ENCODE results near the gene SMG6.

The SMG6 gene

DNA sequence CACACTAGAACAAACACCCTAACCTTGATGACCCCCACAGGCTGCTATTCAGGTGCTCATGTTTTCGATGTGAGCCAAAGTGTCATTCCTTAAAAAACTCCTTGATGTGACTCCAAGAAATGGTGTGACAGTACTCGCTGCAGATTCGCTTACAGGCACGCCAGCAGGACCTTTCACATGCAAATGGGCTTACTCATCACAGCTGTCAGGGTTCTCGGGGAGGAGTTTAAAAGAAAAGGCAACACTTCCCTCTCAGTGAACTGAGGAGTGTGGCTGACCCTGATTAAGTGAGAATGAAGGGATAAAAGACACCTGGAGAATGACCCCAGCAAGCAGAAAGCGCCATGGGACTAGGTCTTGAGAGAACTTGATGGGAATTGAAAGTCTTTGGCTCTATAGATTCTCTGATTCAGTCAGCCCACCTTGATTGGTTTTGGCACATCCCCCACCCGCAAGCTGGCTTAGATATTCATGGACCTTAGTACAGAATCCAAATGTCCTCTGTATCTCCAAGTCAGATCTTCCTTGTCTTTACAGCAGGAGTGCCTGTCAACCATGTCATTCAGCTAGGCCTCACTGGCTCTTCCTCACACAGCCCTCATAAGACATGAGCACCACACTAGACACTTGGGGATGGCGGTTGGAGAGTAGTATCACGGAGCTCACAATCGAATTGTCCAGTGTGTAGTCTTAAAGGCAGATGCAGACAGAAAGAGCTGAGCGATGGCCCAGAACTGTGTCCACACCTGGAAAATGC is 166.1 kb downstream of the SMG6 start:
- no peak for TF ChIP-seq GATA3 (IDR thresholded peaks at IDR 0.05; ENCODE audit: low read depth, low read length)
- TF ChIP-seq GATA2 (IDR thresholded peaks at IDR 0.05; ENCODE audit: low read depth, low read length), result no peak

DNA sequence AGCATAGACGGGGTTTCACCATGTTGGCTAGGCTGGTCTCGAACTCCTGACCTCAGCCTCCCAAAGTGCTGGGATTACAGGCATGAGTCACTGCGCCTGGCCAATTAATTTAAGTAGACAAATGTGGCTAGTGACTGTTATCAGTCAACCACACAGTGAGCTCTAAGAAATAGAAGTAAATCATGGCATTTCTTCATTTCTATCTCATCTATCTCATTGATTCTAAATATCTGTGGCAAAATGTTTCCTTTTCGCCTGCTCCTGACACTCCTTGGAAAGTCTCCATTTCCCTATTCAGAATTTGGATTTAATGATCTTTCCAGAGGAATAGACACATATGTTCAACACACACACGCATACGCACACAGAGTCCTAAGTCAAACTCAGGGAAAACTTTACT is 167.3 kb downstream of the SMG6 start:
- no peak for TF ChIP-seq GATA3 (IDR thresholded peaks at IDR 0.05; ENCODE audit: low read depth, low read length)
- no peak for TF ChIP-seq GATA2 (IDR thresholded peaks at IDR 0.05; ENCODE audit: low read depth, low read length)

DNA sequence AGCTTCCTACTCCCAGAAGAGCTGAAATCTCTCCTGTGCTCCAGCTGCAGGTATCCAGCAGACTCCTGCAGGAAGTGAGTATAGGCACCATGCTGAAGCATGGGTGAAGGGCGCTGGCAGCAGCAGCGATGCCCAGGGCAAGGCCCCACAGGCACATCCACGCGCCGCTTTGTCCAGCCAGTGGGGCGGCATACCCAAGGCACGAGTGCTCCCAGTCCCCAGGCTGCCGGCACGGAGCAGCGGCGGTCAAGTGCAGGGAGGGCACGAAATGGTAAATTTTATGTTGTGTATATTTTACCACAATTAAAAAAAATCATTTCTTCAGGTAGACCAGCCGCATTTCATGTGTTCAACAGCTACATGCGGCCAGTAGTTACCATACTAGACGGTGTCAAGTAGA is 175.6 kb downstream of the SMG6 start:
- TF ChIP-seq GATA3 (IDR thresholded peaks at IDR 0.05; ENCODE audit: low read depth, low read length) (no peak), GATA2 (IDR thresholded peaks at IDR 0.05; ENCODE audit: low read depth, low read length) (no peak)

DNA sequence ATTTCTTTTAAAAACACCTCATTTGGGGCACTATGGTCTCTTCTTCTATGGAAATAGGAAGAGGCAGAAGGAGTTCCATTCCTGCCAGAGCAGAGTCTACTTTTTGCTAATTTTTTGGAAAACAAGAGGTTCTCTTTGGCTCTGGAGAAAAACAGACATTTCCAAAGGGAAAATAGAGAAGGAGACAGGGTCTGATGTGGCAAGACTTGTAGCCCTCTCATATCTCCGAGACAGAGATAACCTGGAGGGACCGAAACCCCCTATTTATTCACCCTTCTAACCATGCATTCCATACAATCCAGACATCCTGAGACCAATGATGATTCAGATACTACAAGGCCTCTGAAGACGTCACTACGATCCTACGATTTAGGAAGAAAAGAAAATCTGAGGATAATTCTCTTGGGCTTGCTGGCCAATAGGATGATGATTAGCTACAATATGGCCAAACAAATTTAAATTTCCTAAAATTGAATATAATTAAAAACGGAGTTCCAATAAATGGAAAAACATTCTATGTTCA is 178.5 kb downstream of the SMG6 start:
- TF ChIP-seq GATA2 (IDR thresholded peaks at IDR 0.05; ENCODE audit: low read depth, low read length) (no peak), GATA3 (IDR thresholded peaks at IDR 0.05; ENCODE audit: low read depth, low read length) (no peak)

DNA sequence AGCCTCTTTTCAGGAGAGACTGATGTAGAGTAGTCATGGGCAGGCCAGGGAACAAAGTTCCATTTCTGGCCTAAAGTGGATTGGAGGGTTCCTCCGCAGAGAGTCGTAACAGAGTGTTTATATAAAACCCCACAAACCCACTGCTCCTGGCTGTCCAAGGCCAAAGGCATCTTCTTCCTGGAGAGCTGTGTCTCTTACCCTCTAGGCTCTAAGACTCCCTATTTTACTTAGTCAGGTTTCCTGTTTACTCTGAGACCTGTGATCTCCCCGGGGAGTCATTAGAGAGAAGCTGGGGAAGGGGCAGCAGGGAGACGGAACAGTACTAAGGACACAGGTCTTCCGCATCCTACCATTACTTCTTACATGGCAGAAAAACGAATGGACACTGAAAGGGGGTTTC is 179.2 kb downstream of the SMG6 start:
- TF ChIP-seq GATA2 (IDR thresholded peaks at IDR 0.05; ENCODE audit: low read depth, low read length), result no peak
- TF ChIP-seq GATA3 (IDR thresholded peaks at IDR 0.05; ENCODE audit: low read depth, low read length), result no peak

DNA sequence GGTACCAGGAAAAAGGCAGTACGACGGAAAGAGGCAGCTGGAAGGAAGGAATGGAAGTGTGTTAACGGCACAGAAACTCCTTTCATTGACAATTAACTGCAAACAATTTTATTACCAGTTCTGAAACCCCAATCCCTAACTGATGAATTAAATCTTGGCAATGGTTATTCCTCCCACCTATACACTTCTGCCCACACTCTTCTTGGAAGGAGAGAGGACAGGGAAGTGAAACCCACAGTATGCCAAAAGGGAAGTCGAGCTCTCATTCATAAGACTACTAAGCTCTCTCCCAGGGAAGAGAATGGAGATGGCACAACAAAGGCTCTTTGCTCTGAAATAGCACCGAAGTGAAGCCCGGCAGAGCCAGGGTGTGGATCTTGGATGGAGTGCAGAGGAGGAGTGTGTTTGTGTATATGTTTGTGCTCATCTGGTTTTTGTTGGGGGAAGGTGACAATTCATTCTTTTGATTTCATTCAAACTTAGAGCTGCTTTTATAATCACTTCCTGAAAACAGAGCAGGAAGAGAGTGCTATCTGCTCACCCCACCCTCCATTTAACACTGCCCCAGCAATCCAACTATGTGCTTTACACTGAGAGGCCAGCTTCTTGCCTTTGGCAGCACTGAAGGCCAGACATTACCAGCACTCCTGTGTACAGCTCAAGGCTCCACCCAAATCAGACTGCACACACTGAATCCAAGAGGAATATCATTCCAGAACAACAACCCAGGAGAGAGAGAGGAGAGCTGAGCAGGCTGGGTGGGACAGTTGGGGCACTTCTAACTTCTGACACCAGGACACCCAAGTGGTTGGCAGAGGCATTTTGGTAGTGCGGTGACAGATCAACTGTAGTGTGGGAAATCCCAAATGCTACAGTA is 180.0 kb downstream of the SMG6 start:
- TF ChIP-seq GATA3 (IDR thresholded peaks at IDR 0.05; ENCODE audit: low read depth, low read length) (no peak), GATA2 (IDR thresholded peaks at IDR 0.05; ENCODE audit: low read depth, low read length) (no peak)

DNA sequence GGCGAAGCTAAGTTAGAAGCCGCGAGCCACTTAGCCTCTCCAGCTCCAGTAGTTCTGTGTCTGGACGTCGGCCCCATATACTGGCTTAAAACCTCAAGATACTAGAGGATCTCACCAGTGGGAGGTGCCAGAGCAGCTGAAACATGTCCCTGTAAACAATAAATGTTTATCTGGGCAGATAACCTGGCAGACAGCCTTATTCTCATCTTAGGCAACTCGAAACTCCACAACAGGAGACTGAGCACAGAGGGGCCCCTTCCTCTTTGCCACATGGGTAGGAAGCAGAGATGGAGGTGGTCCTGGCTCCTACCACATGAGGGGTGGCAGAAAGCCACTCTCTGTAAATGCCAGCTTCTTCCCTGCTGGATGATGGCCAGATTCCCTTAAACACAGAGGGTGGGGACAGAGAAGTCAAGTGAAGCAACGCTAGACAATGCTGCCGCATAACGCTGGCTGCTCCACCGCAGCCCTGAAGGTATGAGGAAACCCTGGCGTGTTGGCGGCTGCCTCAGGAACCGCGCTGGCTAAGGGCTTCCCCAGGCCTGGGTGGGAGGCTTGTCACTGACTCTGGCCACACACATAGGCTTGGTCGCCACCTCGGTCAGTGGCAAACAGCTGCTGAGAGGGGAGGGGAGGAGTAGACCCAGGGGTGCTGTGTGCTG is 180.8 kb downstream of the SMG6 start:
- TF ChIP-seq GATA2 (IDR thresholded peaks at IDR 0.05; ENCODE audit: low read depth, low read length), result no peak
- no peak for TF ChIP-seq GATA3 (IDR thresholded peaks at IDR 0.05; ENCODE audit: low read depth, low read length)

DNA sequence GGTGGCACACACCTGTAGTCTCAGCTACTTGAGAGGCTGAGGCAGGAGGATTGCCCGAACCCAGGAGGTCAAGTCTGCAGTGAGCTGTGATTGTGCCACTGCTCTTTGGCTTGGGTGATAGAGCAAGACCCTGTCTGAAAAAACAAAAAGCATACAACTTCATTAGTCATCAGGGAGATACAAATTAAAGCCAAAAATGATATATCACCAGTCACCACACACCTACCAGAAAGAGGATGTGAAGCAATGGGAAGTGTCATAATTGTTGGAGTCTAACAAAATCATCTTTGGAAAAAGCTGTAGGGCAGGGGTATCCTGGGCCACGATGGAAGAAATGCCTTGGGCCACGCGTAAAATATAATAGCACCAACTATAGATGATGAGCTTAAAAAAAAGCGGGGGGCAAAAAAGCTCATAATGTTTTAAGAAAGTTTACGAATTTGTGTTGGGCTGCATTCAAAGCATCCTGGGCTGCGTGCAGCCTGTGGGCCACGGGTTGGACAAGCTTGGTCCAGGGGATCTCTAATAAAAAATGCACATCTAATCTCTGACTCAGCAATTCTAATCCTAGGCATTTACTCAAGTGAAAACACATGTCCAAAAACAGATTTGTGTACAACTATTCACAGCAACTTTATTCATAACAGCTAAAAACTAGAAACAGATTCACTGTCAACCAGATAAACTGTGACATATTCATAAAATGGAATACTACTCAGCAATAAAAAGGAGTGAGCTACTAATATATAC is 182.8 kb downstream of the SMG6 start:
- TF ChIP-seq GATA3 (IDR thresholded peaks at IDR 0.05; ENCODE audit: low read depth, low read length), result no peak
- TF ChIP-seq GATA2 (IDR thresholded peaks at IDR 0.05; ENCODE audit: low read depth, low read length), result no peak

DNA sequence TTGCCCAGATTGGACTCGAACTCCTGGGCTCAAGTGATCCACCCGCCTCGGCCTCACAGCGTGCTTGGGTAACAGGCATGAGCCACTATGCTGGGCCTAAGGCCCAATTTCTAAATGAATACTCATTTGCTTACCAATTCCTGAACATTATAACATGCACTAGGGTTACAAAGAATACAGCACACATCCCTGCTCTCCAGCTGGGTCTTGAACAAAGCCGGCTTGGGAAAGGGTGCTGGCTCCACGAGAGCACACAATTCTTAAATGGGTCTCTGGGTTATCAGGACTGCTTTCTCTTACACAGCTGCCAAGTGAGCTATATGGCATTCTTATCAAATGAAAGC is 190.3 kb downstream of the SMG6 start:
- TF ChIP-seq GATA3 (IDR thresholded peaks at IDR 0.05; ENCODE audit: low read depth, low read length), result no peak
- no peak for TF ChIP-seq GATA2 (IDR thresholded peaks at IDR 0.05; ENCODE audit: low read depth, low read length)

DNA sequence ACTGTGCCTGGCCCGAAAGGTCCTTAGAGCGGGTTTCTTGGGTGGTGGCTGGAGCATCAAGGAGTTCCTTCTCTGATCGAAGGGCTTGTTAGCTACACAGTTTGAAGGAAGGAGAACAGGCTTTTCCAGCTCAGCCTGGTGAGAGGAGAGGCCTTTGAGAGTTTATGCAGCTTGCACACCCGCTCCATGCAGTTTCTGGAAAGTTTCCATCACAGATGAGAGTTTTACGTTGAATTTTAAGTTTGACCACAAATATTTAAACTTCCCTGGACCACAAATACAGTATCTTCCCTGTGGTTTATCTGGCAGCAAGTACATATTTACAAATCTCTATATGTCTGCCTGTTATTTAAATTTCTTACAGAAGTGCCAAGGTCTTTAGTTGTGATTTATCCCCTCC is 191.9 kb downstream of the SMG6 start:
- no peak for TF ChIP-seq GATA2 (IDR thresholded peaks at IDR 0.05; ENCODE audit: low read depth, low read length)
- TF ChIP-seq GATA3 (IDR thresholded peaks at IDR 0.05; ENCODE audit: low read depth, low read length), result no peak

DNA sequence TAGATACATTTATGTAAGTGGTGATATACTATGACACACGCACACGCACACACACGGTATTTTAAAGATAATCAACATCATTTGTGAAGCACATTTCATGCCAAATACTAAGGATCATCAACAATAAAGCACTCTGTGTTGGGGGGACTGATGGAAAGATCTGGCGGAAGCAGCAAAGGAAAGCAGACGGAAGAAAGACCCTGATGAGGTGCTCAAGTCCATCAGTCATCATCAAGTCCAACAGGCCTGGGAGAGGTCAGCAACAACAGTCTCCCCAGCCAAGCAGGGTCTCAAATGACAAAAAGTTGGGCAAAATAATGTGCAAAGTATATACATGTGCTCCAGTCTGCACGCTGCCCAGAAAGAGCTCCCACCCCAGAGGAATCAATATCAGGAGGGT is 193.1 kb downstream of the SMG6 start:
- TF ChIP-seq GATA2 (IDR thresholded peaks at IDR 0.05; ENCODE audit: low read depth, low read length), result no peak
- no peak for TF ChIP-seq GATA3 (IDR thresholded peaks at IDR 0.05; ENCODE audit: low read depth, low read length)

DNA sequence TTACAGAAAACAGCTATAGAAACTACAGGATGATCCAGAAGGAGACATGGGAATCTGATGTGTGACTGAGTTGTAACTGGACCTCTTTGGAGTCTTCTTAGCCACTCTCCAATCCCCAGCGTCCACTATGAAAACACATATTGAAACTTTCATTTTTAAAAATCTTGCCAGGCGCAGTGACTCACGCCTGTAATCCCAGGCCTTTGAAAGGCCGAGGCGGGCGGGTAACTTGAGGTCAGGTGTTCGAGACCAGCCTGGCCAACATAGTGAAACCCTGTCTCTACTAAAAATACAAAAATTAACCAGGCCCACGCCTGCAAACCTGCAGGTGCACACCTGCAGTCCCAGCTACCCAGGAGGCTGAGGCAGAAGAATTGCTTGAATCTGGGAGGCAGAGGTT is 195.4 kb downstream of the SMG6 start:
- TF ChIP-seq GATA2 (IDR thresholded peaks at IDR 0.05; ENCODE audit: low read depth, low read length) (no peak), GATA3 (IDR thresholded peaks at IDR 0.05; ENCODE audit: low read depth, low read length) (no peak)

DNA sequence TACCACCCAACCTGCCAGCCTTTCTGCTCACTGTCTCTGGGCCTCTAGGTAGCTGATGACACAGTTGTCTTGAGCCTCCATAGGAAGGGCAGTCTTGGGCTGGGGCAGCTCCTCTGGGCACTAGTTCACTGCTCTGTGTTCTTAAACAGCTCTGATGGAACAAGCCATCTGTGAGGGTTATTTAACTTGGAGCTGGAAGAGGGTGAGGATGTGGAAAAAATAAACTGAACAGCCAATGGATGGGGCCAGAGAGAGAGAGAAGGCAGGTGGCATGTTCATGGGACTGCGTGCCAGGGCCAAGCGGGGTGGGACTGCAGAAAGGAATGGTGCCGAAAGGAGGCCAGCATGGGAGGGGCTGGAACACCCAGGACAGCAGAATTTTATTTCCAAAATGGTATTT is 196.1 kb downstream of the SMG6 start:
- TF ChIP-seq GATA3 (IDR thresholded peaks at IDR 0.05; ENCODE audit: low read depth, low read length) (no peak), GATA2 (IDR thresholded peaks at IDR 0.05; ENCODE audit: low read depth, low read length) (no peak)

DNA sequence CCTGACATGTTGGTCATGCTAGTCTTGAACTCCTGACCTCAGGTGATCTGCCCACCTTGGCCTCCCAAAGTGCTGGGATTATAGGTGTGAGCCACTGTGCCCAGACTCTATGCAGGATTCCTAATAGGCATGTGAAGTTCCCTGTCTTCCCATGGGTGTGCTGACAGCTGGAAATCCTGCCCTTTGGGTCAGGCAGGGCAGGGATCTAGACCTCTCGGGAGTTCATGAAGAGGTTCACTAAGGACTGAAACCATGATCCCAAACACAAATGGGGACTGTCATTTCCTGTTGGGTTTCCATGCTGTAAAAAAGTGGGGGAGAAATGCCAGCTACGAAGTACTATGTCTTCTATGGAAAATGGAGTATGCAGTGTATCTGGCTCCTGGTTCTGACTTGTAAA is 196.5 kb downstream of the SMG6 start:
- TF ChIP-seq GATA2 (IDR thresholded peaks at IDR 0.05; ENCODE audit: low read depth, low read length), result no peak

All from SH-SY5Y (cell line).